Measurements from ENCODE around the gene MSANTD4.
A peak's percentile ranks its signal among the peaks of the same experiment; 100 is the strongest.

Gene MSANTD4

GRCh38 chr11:105968021-105968697 lies 53.9 kb downstream of the MSANTD4 start:
- DNase-seq (ENCODE audit: extremely low read depth, low read depth): peak; percentile 51
- TF ChIP-seq CTCF (IDR thresholded peaks at IDR 0.05; ENCODE audit: low read depth, low read length, missing control alignments): no peak
- no peak overlapping the region for H3K4me3 ChIP-seq (replicated peaks; ENCODE audit: low read depth, low read length)

- no peak for TF ChIP-seq CTCF (IDR thresholded peaks at IDR 0.05; ENCODE audit: low read depth, low read length, missing control alignments)
- DNase-seq (ENCODE audit: extremely low read depth, low read depth): no peak
- H3K4me3 ChIP-seq (replicated peaks; ENCODE audit: low read depth, low read length): no peak overlapping the region
These were observed 61.5 kb downstream of the MSANTD4 start for GRCh38 chr11:105960252-105961245.
